H1 (cell line): Measurements from ENCODE around the gene AFAP1L1. TPM values are rescaled to one million over a fixed set of nuclear protein-coding genes. Genes with fewer than 3 reads are reported as not detected.
A peak's percentile ranks its signal among the peaks of the same experiment; 100 is the strongest.

ENCODE experiments used
- CTCF ChIA-PET: fragments of 300-600 bp; sonication (Branson Sonifier 250); formaldehyde crosslinking; loops from one replicate; lab custom pipeline; 2021; ENCODE audit not compliant: partially characterized antibody; lab: Charles Lee
- POLR2A ChIA-PET: fragments of 300-600 bp; sonication (Branson Sonifier 250); formaldehyde crosslinking; loops from one replicate; lab custom pipeline; 2021; ENCODE audit warnings: inconsistent platforms; ENCODE audit not compliant: partially characterized antibody; lab: Charles Lee
- DNase-seq, 2 experiments: peaks; one replicate each; pipeline versions ENCODE4 v3.0.0 to v3.0.0-alpha.2; 2010 to 2022; ENCODE audit warnings: low spot score in 2 of 2, low read depth in 1 of 2, mixed read lengths in 1 of 2
- FAIRE-seq: peaks from 2 replicates; lab custom pipeline; 2011; peaks lifted over from hg19 to GRCh38; lab: Jason Lieb, UNC
- H2AFZ ChIP-seq: 2 replicates; pipeline ENCODE4 v1.8.1; 2012; ENCODE audit warnings: low read length, inconsistent platforms
- H2AK5ac ChIP-seq: 2 replicates; pipeline ENCODE4 v1.6.1; 2013; ENCODE audit warnings: low read depth, low read length
- H2BK120ac ChIP-seq: replicated peaks from 2 replicates; pipeline ENCODE3; 2013; ENCODE audit warnings: low read depth, low read length, inconsistent platforms
- H2BK12ac ChIP-seq: 2 replicates; pipeline ENCODE4 v1.6.1; 2013; ENCODE audit warnings: low read depth, low read length
- H2BK15ac ChIP-seq: 2 replicates; pipeline ENCODE4 v1.6.1; 2013; ENCODE audit warnings: low read length
- H2BK20ac ChIP-seq: 2 replicates; pipeline ENCODE4 v1.6.1; 2013; ENCODE audit warnings: low read length
- H2BK5ac ChIP-seq: 2 replicates; pipeline ENCODE4 v1.6.1; 2013; ENCODE audit warnings: low read depth, low read length
- H3K14ac ChIP-seq: 2 replicates; pipeline ENCODE4 v1.6.1; 2013; ENCODE audit warnings: inconsistent platforms; ENCODE audit not compliant: insufficient read length
- H3K18ac ChIP-seq: 2 replicates; pipeline ENCODE4 v1.6.1; 2013; ENCODE audit warnings: low read length; ENCODE audit errors: extremely low read depth
- H3K23ac ChIP-seq: 2 replicates; pipeline ENCODE4 v1.6.1; 2013; ENCODE audit warnings: inconsistent platforms; ENCODE audit not compliant: insufficient read length
- H3K23me2 ChIP-seq: 2 replicates; pipeline ENCODE4 v1.6.1; 2013; ENCODE audit warnings: low read depth, low read length
- H3K27ac ChIP-seq: 2 replicates; pipeline ENCODE4 v1.6.1; 2011; ENCODE audit warnings: low read depth, low read length, inconsistent platforms
- H3K27me3 ChIP-seq, 4 experiments: replicated peaks in 1 of 4; 1 replicate in 1 of 4; 2 replicates in 3 of 4; pipeline versions ENCODE4 v1.6.1 to v1.8.1; 2011 to 2013; ENCODE audit warnings: low read length in 3 of 4, mild to moderate bottlenecking in 3 of 4, inconsistent platforms in 2 of 4, mixed read lengths in 2 of 4, moderate library complexity in 1 of 4; ENCODE audit not compliant: control insufficient read depth in 3 of 4, insufficient read depth in 3 of 4; ENCODE audit errors: extremely low read depth in 1 of 4
- H3K36me3 ChIP-seq, 4 experiments: 2 replicates each; pipeline versions ENCODE4 v1.6.1 to v1.8.1; 2011 to 2013; ENCODE audit warnings: mild to moderate bottlenecking in 4 of 4, low read length in 3 of 4, moderate library complexity in 2 of 4, control low read depth in 1 of 4, inconsistent platforms in 1 of 4; ENCODE audit not compliant: insufficient read depth in 4 of 4, control insufficient read depth in 2 of 4
- H3K4ac ChIP-seq: replicated peaks from 2 replicates; pipeline ENCODE3; 2013; ENCODE audit warnings: low read length, low read depth, mixed read lengths, inconsistent platforms; ENCODE audit not compliant: insufficient read length
- H3K4me1 ChIP-seq, 4 experiments: replicated peaks in 1 of 4; 1 replicate in 1 of 4; 2 replicates in 3 of 4; pipeline versions ENCODE4 v1.6.1 to v1.8.1; 2011 to 2013; ENCODE audit warnings: low read length in 3 of 4, inconsistent platforms in 2 of 4, mixed read lengths in 1 of 4; ENCODE audit not compliant: insufficient read depth in 4 of 4, control insufficient read depth in 3 of 4
- H3K4me2 ChIP-seq, 2 experiments: 2 replicates each; pipeline versions ENCODE4 v1.6.1 to v1.8.1; 2011 to 2013; ENCODE audit warnings: low read depth in 2 of 2, low read length in 2 of 2, control low read depth in 1 of 2, inconsistent platforms in 1 of 2, mild to moderate bottlenecking in 1 of 2; ENCODE audit not compliant: insufficient read depth in 1 of 2
- H3K4me3 ChIP-seq, 4 experiments: fragments of 200-600, 300-600 bp in 1 of 4; sonication (generic), shearing (Covaris generic), sonication (Bioruptor Twin) in 1 of 4; 2 replicates each; pipeline versions ENCODE4 v1.5.1 to v1.8.1; 2011 to 2016; ENCODE audit warnings: low read length in 4 of 4, low read depth in 3 of 4, control low read depth in 2 of 4, inconsistent platforms in 2 of 4, mild to moderate bottlenecking in 2 of 4, mixed read lengths in 1 of 4, moderate library complexity in 1 of 4; ENCODE audit not compliant: insufficient read depth in 2 of 4; ENCODE audit errors: extremely low read depth in 1 of 4
- H3K56ac ChIP-seq: replicated peaks from 2 replicates; pipeline ENCODE3; 2013; ENCODE audit warnings: low read depth, mild to moderate bottlenecking, mixed read lengths, low read length, inconsistent platforms; ENCODE audit not compliant: insufficient read length
- H3K79me1 ChIP-seq: 2 replicates; pipeline ENCODE4 v1.6.1; 2013; ENCODE audit warnings: low read depth, low read length, control low read depth
- H3K79me2 ChIP-seq, 2 experiments: 2 replicates each; pipeline versions ENCODE4 v1.6.1 to v1.8.1; 2012 to 2013; ENCODE audit warnings: low read length in 2 of 2, mild to moderate bottlenecking in 2 of 2, inconsistent platforms in 1 of 2; ENCODE audit not compliant: insufficient read depth in 2 of 2, control insufficient read depth in 1 of 2
- H3K9ac ChIP-seq, 4 experiments: replicated peaks in 1 of 4; 1 replicate in 1 of 4; 2 replicates in 3 of 4; pipeline versions ENCODE4 v1.6.1 to v1.8.1; 2011 to 2013; ENCODE audit warnings: low read depth in 3 of 4, low read length in 3 of 4, control low read depth in 2 of 4, mild to moderate bottlenecking in 2 of 4, moderate library complexity in 2 of 4, inconsistent platforms in 1 of 4; ENCODE audit errors: extremely low read depth in 1 of 4
- H3K9me3 ChIP-seq, 2 experiments: 2 replicates each; pipeline versions ENCODE4 v1.6.1 to v1.8.1; 2012 to 2013; ENCODE audit warnings: mild to moderate bottlenecking in 2 of 2, moderate library complexity in 2 of 2, control low read depth in 1 of 2, inconsistent platforms in 1 of 2, low read depth in 1 of 2, low read length in 1 of 2, mixed read lengths in 1 of 2; ENCODE audit not compliant: insufficient read depth in 2 of 2
- H4K20me1 ChIP-seq, 2 experiments: replicated peaks in 1 of 2; 2 replicates each; pipeline versions ENCODE3 to v1.8.1; 2011 to 2013; ENCODE audit warnings: inconsistent platforms in 2 of 2, low read length in 2 of 2, mild to moderate bottlenecking in 1 of 2; ENCODE audit not compliant: insufficient read depth in 2 of 2, control insufficient read depth in 1 of 2
- H4K5ac ChIP-seq: 2 replicates; pipeline ENCODE4 v1.6.1; 2013; ENCODE audit warnings: low read length, low read depth, mixed read lengths, inconsistent platforms; ENCODE audit not compliant: insufficient read length
- H4K8ac ChIP-seq: 2 replicates; pipeline ENCODE4 v1.8.0; 2013; ENCODE audit warnings: mild to moderate bottlenecking, moderate library complexity, low read length, inconsistent platforms; ENCODE audit not compliant: insufficient read depth; ENCODE audit errors: extremely low read depth
- H4K91ac ChIP-seq: replicated peaks from 2 replicates; pipeline ENCODE3; 2013; ENCODE audit warnings: low read length, mixed read lengths, inconsistent platforms; ENCODE audit not compliant: insufficient read length
- HDAC6 ChIP-seq: IDR thresholded peaks from one replicate; pipeline ENCODE4 v1.7.1; 2012; ENCODE audit warnings: low read depth, mild to moderate bottlenecking, inconsistent platforms, low read length, moderate library complexity
- KDM4A ChIP-seq: IDR thresholded peaks from one replicate; pipeline ENCODE4 v1.7.1; 2012; ENCODE audit warnings: low read depth, mild to moderate bottlenecking, moderate library complexity, low read length, inconsistent platforms; ENCODE audit not compliant: severe bottlenecking
- PHF8 ChIP-seq: fragments of 200-600 bp; sonication (generic); conservative IDR thresholded peaks from 2 replicates; pipeline ENCODE4 v1.7.1; 2012; ENCODE audit warnings: low read depth, mild to moderate bottlenecking, inconsistent platforms, low read length, moderate library complexity
- WGBS, 2 experiments: shearing (Covaris generic) in 1 of 2; methylation state at CpG; one replicate each; pipeline versions ENCODE4 v1.1.6 to v1.1.7; 2013 to 2015; ENCODE audit warnings: low lambda C conversion rate in 2 of 2, mixed read lengths in 2 of 2, inconsistent platforms in 1 of 2, low coverage in 1 of 2, missing lambda C conversion rate in 1 of 2; ENCODE audit not compliant: insufficient replicate concordance in 2 of 2, insufficient coverage in 1 of 2, insufficient read length in 1 of 2; ENCODE audit errors: extremely low coverage in 1 of 2, missing lambda C conversion rate in 1 of 2; 5-methylcytosine and 5-hydroxymethylcytosine counted together
- polyA plus RNA-seq, 7 experiments: library from polyadenylated mRNA; depleted of rRNA in 3 of 7; stranded (reverse) in 5 of 7; unstranded in 2 of 7; fragments of >200 nt in 5 of 7; fragments of 200-250 nt in 2 of 7; gene quantifications; 1 replicate in 5 of 7; 2 replicates in 1 of 7; 4 replicates in 1 of 7; pipeline versions ENCODE4 v1.2.1 to v1.2.3, GENCODE V29; 2011 to 2013; ENCODE audit warnings: missing spikeins in 2 of 7, mixed read lengths in 2 of 7
- total RNA-seq: library from RNA; stranded (reverse); fragmentation: NEBNext Ultra II Directional; extraction: Animal tissue kit (Norgen Biotek cat#: 25700); gene quantifications from 2 replicates; pipeline ENCODE4 v1.2.1, GENCODE V29; 2021

Gene AFAP1L1
- total and polyA plus RNA-seq, 2 of the 8 experiments (the other 6 are each of a cell fraction or from before 2014, with no cell fraction given) = 0.79 to 4.7 TPM

- ChIA-PET POLR2A (interaction anchor here (0.6 to 5.8 kb wide), 6 partner anchors 9 to 238 kb away, joined by 3 to 72 read pairs (median 4); partner anchors contain the start of genes CSNK1A1 and GRPEL2), CTCF (interaction anchor here (1.1 to 46.1 kb wide), 5 partner anchors 9 to 261 kb away, joined by 3 to 1310 read pairs (median 40); no protein-coding TSS in a partner anchor)
- TF ChIP-seq PHF8 (peak; percentile 18; the same call in 1 of the 2 replicates), KDM4A (peak; percentile 66), HDAC6 (no peak)
- Histone ChIP-seq H3K23me2 (peaks cover 6% of the 10 kb centered on the region; the same call in 1 of the 2 replicates), H3K14ac (no peak overlapping the region), H3K9me3 (no peaks in the 10 kb centered on the region), H4K91ac (peak overlapping the region; percentile 85), H3K4me1 (peaks cover 0 to 6% (median 2%) of the 10 kb centered on the region in 4 experiments; a peak in 5 of 7 replicates), H3K79me1 (peaks cover 8% of the 10 kb centered on the region), H2AK5ac (no peak overlapping the region), H3K27me3 (no peaks in the 10 kb centered on the region; a peak in 1 of 7 replicates), H3K4ac (no peak overlapping the region), H2BK5ac (no peak overlapping the region; the same call in 1 of the 2 replicates), H4K8ac (peak overlapping the region; percentile 74; the same call in 1 of the 2 replicates), H3K18ac (peak overlapping the region; percentile 78), H3K4me2 (peak overlapping the region; percentile 86 to 88), H4K5ac (peak overlapping the region; percentile 53), H2BK120ac (peak overlapping the region; percentile 21), H3K56ac (peak overlapping the region; percentile 24), H2AFZ (no peak overlapping the region; the same call in 1 of the 2 replicates), H3K9ac (peak overlapping the region in 3 of 4 experiments; percentile 48 to 61 (median 55); a peak in 6 of 7 replicates), H2BK12ac (no peak overlapping the region), H2BK15ac (no peak overlapping the region), H3K27ac (no peak overlapping the region), H2BK20ac (no peak overlapping the region), H3K23ac (no peak overlapping the region), H3K4me3 (peak overlapping the region; percentile 68 to 87 (median 76)), H3K79me2 (0 out of 4 replicates have a peak, but pooled peaks cover 0 to 5% of the 10 kb centered on the region in 2 experiments), H3K36me3 (peaks cover 2 to 22% (median 7%) of the 10 kb centered on the region in 4 experiments; a peak in 5 of 8 replicates), H4K20me1 (peaks cover 1 to 12% of the 10 kb centered on the region in 2 experiments)
- DNase-seq (no peak), FAIRE-seq (no peak)
- WGBS, 2 experiments = 8% methylated on average over 14 of the region's 18 CpGs; no CpG with 5 or more reads in 1 of the 2 experiments
These were observed 86.6 kb downstream of the AFAP1L1 start for GRCh38 chr5:149358294-149358651.
